Stimulated activated CD8-positive, alpha-beta memory T cell treated with anti-CD3 and anti-CD28 coated beads, Interleukin-15, amount 100 ng/mL, for 24 hours (primary cell): ENCODE data around the gene NLRP1.
A peak's percentile ranks its signal among the peaks of the same experiment; 100 is the strongest.

Source experiments
- DNase-seq: peaks from one replicate; pipeline ENCODE4 v3.0.0-alpha.2; 2020; ENCODE audit warnings: low read depth

NLRP1 gene

DNA sequence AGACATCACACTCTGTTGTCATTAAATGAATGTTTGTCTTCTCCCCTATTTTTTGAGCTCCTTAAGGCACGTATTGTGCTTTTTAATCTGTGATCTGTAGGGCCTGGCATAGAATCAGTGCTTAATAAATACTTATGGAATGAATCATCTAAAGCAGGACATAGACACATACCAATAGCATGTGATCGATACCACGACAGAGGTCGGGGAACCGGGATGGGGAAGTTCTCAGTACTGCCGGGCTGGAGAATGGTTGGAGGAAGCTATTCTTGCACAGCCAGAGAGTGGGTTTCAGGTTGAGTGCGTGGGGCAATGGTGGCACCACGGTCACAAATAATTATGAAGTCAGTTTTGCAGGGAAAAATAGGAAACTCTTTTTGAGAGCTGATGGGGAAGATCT, 26.8 kb downstream of the NLRP1 start:
- DNase-seq = no peak

DNA sequence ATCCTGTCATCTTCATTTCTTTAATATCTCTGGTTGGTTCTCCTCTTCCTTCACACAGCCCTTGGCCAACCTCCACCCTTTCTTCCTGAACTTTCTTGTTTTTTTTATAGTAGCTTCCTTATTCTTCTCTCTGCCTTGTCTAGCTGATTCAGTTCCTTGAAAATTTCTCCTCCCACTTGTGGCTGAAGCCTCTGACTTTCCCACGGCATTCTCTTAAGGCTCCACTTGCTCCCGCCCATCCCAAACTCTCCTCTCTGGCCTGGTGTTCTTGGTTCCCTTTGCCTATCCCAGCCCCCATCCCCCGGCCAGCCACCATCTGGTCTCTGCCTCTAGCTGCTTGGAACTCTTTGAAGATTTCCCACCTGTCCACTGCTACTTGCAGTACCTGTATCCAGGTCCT, 29.1 kb downstream of the NLRP1 start:
- DNase-seq = no peak

DNA sequence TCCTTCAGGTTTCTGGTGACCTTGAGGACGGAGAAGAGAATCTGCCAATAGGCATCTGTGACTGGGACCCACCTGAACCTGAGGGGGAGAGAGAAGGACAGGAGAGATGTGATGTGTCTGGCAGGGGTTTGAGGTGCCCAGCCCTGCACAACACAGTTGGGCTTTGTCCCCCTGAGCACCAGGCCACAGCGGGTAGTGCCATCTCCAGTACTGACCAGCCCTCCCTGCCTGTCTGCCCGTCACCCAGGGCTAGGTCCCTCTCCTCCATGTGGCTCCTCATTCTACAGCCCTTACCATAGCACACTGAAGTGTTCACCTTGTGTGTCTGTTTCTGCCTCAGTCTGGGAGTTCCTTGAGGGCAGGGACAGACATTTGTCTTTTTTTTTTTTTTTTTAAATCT, 30.8 kb downstream of the NLRP1 start:
- DNase-seq = no peak

DNA sequence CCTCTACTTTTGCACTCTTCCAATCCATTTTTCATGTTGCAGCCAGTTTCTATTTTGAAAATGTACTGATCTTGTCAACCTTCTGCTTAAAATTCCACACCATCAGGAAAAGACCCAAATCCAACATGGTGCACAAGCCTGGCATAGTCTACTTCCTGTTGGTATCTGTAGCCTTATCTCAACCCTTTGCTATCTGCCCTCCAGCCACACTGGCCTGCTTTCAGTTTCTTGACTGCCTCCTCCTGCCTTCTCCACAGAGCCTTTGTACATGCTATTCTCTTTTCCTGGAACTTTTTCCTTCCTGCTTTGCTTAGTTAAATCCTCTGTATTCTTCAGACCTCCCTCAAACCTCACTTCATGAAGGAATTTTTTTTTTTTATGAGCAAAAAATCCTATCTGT, 31.5 kb downstream of the NLRP1 start:
- DNase-seq = no peak

DNA sequence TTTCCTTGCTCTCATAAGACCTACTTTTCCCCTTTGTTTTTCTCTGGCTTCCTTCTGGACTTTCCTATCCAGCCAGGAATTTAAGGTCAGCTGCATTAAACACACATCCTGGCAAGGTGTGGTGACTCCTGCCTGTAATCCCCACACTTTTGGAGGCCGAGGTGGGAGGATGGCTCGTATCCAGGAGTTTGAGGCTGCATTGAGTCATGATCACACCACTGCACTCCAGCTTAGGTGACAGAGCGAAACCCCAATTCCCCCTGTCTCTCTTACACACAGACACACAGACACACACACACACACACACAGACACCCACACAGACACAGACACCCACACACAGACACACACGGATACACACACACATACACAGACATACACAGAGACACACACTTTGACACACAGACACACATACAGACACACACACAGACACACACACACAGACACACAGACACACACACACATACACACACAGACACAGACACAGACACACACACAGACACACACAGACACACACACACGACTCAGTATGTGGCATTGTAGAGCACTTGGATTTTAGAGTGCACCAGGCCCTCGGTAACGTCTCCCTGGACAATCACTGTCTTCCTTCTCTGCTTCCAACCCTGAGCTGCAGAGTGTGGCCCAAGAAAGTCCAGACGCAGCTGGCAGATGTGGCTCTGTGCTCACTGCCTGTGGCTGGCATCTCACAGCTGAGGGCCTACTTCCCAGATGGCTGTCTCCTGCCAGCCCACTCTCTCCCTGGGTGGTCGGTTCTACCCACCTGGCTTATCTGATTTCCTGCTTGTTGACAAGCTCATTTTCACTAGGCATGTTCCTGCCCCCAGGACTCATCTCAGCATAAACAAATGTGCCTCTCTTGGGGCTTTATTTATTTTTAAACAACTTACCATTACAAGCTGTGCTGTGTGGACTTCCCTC, 39.0 kb downstream of the NLRP1 start:
- DNase-seq = no peak

DNA sequence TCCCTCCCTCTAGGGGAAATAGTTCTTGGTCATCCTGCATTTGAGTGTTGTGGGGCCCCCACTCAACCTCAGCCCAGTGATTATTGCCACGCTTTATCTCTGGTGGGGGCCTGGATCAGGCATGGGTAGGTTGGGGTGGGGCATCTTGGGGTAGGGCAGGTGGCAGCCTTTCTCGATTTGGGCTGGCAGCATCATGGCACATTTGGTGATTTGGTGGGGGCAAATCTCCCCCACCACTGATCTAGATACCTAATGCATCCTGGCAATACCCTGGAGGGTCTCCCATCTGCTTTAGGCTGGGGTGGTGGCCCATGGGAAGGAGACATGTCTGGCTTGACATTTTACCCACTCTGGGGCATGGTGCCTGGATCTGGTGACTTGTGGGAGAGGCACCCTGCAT, 40.2 kb downstream of the NLRP1 start:
- no peak for DNase-seq

DNA sequence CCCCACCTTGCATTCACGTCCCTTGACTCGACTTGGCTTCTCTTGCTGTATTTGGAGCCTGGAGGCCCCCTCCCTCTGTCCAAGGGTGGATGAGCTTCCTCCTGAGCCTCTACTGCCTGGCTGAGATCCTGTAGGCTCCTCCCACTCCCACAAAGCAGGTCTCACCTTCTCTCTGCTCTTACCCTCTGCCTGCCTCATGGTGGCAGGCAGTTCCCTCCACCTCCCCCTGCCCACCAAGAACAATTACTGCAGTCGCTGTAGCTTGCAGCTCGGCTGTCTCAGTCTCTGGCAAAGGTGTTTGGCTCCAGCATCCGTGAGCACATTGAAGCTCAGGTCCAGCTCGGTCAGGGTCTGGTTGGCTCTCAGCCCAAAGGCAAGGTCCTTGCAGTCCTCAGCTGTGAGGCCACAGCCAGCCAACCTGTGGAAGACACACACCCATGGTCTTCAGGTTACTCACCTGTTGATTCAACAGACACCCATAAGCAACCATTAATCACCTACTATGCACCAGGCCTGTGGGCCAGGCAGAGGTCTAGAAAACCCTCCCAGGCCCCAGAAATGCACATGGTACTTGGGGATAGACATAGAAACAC, 42.6 kb downstream of the NLRP1 start:
- DNase-seq = no peak

DNA sequence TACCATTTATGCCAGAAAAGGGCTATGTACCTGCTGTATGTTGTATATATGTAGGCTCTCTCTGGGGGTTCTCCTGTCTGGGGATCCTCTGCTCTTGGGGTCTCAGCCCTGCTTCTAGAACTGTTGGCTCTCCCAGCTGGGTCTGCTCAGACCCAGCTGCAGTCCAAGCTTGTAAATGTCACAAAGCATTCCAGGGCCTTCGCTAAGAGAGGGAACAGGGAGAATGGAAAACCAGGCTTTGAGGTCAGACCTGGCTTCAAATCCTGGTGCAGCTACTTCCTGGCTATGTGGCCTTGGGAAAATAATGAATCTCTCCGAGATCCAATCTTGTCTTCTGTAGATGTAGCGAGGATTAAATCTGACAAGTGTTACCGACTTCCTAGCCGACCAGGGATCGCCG, 44.0 kb downstream of the NLRP1 start:
- no peak for DNase-seq

DNA sequence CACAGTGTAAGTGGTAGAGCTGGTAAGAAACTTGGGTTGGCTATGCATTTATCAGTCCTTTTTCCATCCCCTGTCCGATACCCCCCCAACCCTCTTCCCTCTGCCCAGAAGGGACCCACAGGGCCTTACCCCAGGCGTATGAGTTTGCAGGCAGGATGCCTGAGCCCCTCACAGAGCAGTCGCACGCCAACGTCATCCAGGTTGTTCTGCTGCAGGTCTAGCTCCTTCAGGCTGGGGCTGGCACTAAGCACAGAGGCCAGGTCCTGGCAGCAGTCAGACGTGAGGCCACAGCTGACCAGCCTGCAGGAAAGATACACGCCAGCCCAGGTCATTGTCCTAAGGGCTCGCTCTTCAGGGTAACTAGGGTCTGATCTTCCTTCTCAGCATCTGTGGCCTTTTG, 45.0 kb downstream of the NLRP1 start:
- no peak for DNase-seq

DNA sequence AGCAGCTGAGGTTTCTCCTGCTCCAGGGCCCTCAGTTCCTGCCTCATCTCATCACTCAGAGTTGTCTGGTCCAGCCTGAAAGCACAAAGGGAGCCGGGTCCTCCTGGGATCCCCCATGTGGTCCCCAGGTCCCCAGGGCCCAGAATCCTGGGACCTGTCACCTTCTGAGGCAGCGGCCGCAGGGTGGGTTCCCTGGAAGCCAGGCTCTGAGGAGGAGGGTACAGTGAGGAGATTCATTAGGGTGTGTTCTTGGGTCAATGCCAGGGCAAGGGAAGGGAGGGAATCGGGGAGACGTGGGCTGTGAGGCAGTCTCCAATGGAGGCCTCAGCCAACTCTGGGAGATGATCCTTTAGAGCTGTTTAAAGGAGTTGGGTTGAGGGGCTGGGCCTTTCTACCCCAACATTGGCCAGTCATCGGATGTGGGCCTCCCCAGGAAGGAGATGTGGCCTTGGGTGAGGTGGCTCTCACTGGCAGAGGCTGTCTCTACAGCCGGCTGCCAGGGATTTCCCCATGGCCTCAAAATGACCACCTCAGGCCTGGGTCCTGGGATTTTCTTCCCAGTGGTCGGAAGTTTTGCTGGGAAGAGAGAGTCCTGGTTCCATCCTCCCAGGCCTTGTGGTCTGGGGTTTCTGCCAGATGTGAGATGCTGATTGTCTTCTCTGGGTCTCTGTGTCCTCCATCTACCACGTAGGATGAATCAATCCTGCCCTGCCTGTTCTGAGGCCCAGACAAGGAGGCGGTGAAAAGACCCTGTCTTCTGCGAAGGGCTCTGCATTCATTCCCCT, 47.3 kb downstream of the NLRP1 start:
- no peak for DNase-seq

DNA sequence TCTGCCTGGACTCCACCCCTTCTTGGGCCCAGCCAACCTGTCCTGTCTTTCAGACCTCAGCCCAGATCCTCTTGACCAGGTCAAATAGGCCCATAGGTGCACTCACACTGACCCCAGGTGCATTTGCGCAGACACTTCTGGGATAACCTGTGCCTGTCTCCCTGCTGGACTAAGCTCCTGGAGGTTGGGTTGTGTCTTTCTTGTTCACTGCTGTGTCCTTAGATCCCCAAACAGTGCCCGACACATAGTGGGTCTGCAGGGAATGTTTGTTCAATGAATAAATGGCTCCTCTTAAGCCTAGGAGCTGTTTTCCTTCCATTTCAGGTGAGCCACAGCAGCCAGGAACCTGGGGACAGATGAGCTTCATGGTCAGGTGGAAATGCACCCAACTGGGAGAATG, 48.9 kb downstream of the NLRP1 start:
- DNase-seq = no peak

DNA sequence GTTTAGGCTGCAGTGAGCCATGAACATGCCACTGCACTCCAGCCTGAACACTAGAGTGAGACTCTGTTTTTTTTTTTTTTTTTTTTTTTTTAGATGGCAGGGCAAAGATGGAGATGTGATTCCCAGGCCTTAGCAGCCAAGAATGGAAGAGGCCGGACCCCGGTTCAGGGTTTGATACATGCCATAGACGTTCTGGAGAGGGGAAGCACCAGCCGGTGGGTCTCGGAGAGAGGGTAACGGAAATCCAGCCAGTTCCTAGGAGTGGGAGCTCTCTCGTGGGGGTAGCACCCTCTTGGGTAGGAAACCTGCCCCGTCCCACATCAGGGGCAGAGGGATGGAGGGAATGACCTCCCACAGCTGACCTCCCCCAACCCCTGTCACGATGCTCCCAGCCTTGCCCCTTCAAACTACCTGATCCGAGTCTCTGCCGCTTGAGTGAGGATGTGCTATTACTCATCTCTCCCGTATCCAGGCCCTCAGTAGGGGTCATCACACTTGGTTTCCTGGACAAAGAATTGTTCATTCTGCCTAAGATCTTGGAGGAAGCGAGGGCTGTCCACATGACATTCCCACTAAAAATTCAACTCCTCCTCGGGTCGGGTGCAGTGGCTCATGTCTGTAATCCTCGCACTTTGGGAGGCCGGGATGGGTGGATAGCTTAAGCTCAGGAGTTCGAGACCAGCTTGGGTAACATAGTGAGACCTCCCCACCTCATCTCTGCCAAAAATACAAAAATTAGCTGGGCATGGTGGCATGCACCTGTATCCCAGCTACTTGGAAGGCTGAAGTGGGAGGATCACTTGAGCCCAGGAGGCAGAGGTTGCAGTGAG, 50.6 kb downstream of the NLRP1 start:
- no peak for DNase-seq

DNA sequence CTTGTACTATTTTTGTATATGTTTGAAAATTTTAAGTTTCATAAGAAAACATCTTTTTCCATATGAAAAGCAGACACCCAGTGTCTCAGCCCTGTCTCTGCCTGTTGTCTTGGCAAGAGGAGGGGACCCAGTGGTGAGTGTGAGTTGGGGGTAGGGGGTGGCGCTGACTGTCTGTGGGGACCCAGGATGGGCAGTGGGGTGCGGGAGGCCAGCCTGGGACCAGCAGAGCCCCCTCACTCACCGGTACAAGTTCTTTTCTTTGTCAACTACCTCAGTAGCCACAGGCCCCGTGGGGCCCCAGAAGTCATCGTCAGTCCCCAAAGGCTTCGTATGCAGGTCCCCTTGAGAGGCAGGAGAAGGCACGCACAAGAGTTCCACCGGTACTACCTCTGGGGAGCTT, 51.7 kb downstream of the NLRP1 start:
- no peak for DNase-seq

DNA sequence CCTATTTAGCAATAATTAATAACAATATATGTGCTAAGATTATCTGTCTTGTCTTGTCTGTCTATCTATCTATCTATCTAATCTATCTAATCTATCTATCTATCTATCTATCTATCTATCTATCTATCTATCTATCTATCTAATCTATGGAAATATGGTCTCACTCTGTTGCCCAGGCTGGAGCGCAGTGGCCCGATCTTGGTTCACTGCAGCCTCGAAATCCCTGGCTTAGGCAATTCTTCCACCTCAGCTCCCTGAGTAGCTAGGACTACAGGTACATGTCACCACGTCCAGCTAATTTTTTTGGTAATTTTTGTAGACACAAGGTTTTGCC, 53.3 kb downstream of the NLRP1 start:
- DNase-seq = no peak

DNA sequence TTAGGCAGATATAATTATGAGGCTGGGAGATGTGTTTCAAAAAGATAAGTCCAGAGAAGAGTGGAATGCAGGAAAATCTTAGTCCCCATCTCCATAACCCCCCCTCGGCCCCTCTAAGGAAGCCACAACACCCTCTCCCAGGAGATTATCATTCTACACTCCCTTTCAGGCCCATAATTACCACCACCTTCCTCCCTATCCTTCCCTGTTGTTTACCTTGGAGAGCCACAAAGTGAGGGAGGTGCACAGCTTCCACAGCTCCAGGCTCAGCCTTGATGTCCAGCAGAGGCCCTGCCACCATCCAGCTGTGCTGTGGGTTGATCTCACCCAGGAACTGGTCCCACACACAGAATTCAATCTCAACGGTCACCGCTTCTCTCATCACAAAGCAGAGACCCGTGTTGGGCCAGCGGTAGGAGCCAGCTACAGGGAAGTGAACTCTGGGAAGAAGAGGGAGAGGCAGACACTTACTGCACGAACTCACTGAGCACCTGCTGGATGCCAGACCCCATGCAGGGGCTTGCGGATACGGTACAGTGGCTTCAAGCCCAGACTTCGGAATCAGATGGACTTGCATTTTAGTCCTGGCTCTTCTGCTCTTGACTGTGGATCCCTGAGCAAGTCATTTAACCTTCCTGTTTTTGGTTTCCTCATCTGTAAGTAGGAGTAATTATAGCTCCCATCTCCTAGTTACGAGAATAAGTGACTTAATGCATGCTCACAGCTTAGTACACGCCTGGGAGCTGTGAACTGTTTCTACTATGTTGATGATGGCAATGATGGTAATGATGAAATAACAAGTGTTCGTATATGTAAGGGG, 53.8 kb downstream of the NLRP1 start:
- no peak for DNase-seq

DNA sequence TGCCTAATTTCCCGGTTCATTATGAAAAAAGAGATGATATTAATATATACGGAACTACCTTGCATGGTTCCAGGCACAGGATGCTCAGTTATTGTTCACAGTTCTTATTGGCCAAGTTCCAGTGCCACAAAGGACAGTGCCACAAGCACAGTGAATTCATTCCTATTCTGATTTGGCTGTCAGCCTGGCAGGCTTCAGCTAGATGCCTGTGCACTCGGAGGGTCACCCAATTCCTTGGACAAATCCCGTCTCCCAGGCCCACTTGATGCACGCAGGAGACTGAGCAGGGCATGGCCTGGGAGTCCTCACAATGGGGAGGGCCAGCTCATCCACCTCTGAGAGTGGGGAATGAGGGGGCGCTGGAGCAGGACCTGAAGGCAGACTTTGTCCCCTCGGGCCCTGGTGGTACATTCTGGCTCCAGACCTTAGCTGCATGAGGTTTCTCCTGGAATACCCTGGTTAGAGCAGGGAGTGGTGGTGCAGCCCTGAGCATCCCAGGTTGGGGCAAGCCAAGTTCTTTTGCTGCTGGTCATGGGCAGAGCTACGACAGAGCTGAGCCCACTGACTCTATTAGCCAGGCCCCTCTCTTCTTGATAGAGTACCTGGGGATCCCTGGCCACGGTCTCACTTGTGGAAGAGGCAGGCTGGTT, 56.6 kb downstream of the NLRP1 start:
- no peak for DNase-seq

DNA sequence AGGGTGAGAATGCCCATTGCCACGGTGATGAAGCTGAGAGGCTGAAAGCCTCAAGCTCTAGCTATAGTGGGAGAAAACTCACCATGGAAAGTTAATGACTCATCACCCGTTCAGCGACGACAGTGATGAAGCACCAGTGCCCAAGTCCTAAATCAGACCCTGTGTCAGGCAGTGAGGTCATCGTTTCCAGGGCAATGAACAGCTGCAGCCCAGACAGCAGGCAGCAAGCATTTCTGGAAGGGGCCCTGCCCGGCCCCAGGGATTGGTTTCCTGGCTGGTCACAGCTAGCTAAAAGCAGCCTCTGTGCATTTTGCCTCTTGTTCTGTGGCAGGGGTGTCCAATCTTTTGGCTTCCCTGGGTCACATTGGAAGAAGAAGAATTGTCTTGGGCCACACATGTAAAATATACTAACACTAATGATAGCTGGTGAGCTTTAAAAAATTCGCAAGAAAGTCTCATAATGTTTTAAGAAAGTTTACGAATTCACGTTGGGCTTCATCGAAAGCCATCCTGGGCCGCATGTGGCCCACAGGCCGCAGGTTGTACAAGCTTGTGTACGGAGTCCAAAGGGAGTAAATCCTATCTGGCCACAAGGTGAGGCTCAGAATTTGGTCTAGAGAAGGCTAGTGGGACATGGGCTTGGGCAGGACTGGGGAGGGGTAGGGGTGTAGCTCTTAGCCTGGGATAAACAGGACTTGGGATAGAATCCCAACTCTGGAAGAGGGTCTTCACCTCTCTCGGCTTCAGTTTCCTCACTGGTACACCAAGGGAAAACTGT, 57.3 kb downstream of the NLRP1 start:
- DNase-seq = peak; percentile 9

DNA sequence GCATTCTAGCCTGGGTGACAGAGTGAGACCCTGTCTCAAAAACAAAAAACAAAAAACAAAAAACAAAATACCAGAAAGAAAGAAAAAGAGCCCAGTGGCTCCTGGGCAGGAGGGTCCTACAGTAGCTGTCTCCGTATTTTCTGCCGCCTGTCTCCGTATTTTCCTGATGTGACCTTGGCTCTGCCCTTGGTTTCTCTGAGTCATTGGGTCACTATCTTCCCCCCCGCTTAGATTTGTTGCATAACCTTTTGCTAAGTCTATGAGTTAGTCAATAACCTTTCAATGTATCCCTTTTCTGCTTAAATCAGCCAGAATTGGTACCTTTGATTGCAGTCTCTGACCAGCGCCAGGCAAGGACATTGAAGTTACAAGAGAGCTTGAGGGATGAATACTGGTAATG, 61.1 kb downstream of the NLRP1 start:
- DNase-seq = no peak

DNA sequence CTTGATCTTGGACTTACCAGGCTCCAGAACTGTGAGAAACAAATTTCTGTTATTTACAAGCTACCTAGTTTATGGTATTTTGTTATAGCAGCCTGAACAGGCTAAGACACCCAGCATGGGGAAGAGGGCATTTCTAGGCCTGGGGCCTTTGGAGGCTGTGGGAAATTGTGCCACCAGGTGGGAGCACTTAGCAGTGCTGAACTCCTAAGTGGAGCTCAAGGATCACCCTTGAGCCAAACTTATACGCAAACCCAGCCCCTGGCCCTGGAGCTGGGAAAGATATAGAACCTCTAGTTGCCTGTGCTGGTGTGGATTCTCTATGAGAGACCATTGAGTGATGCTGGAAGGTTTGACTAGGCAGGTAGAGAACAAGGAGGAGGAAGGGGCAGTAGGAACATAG, 61.8 kb downstream of the NLRP1 start:
- no peak for DNase-seq
